ENCODE results near the gene MET.

- TF ChIP-seq POLR2A (IDR thresholded peaks at IDR 0.05; ENCODE audit: low read length) (no peak), ESRRA (IDR thresholded peaks at IDR 0.05; ENCODE audit: borderline replicate concordance, low read length) (no peak), CTCF (IDR thresholded peaks at IDR 0.05) (0 out of 3 replicates have a peak, but pooled peaks have one; percentile 10), CEBPB (IDR thresholded peaks at IDR 0.05) (no peak), PHF8 (IDR thresholded peaks at IDR 0.05; ENCODE audit: borderline replicate concordance, low read depth) (no peak), EP300 (IDR thresholded peaks at IDR 0.05) (no peak), RARB (CRISPR knock-in tag; IDR thresholded peaks at IDR 0.05) (no peak), NR3C1 (IDR thresholded peaks at IDR 0.05) (no peak), RCOR1 (IDR thresholded peaks at IDR 0.05; ENCODE audit: low read depth, low read length) (no peak), EHMT2 (IDR thresholded peaks at IDR 0.05; ENCODE audit: low read depth) (no peak), USF2 (IDR thresholded peaks at IDR 0.05) (no peak)
- TF ChIP-seq, protein P1, sequence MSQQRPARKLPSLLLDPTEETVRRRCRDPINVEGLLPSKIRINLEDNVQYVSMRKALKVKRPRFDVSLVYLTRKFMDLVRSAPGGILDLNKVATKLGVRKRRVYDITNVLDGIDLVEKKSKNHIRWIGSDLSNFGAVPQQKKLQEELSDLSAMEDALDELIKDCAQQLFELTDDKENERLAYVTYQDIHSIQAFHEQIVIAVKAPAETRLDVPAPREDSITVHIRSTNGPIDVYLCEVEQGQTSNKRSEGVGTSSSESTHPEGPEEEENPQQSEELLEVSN (IDR thresholded peaks at IDR 0.05; ENCODE audit: borderline replicate concordance, low read depth): no peak
These were observed 156.3 kb downstream of the MET start for GRCh38 chr7:116828281-116828680.

All from A549 (cell line).